Naive thymus-derived CD4-positive, alpha-beta T cell (primary cell): ENCODE measurements around the gene GNG7. TPM values are rescaled to one million over a fixed set of nuclear protein-coding genes. Genes with fewer than 3 reads are reported as not detected.
"Not testable (repeated sequence)": the region's sequence is repeated elsewhere in the genome, so short reads cannot be mapped to it uniquely, and the experiment has no call there.

Experiments used
- ATAC-seq: fragments of 150-1000 bp; cut with Tn5 transposase; 2 replicates; pipeline ENCODE4 v1.10.0; 2021; ENCODE audit warnings: mild to moderate bottlenecking, moderate library complexity
- CTCF ChIA-PET: fragments of 350-600 bp; sonication (Branson Sonifier 250); formaldehyde crosslinking; loops from one replicate; lab custom pipeline; 2021; ENCODE audit warnings: antibody characterized with exemption; lab: Charles Lee
- POLR2A ChIA-PET: fragments of 350-600 bp; sonication (Branson Sonifier 250); formaldehyde crosslinking; loops from one replicate; lab custom pipeline; 2021; ENCODE audit warnings: antibody characterized with exemption, inconsistent platforms; lab: Charles Lee
- DNase-seq, 9 donors: peaks; one replicate each; pipeline versions ENCODE4 v3.0.0 to v3.0.0-alpha.2; 2020 to 2022; ENCODE audit warnings: mixed read lengths in 1 of 9
- H3K27ac ChIP-seq: one replicate; pipeline ENCODE4 v1.7.0; 2013; ENCODE audit warnings: mild to moderate bottlenecking, low read depth, low read length, moderate library complexity
- H3K27me3 ChIP-seq, 2 donors: one replicate each; pipeline ENCODE4 v1.7.0; 2013; ENCODE audit warnings: low read length in 2 of 2, mild to moderate bottlenecking in 2 of 2, moderate library complexity in 2 of 2; ENCODE audit not compliant: control insufficient read depth in 2 of 2, insufficient read depth in 2 of 2
- H3K36me3 ChIP-seq, 3 experiments: 1 replicate in 2 of 3; 2 replicates in 1 of 3; pipeline ENCODE4 v1.7.0; 2013; ENCODE audit warnings: low read length in 3 of 3, mild to moderate bottlenecking in 3 of 3, moderate library complexity in 1 of 3; ENCODE audit not compliant: insufficient read depth in 3 of 3, control insufficient read depth in 2 of 3
- H3K4me1 ChIP-seq, 2 donors: one replicate each; pipeline ENCODE4 v1.7.0; 2013; ENCODE audit warnings: low read length in 2 of 2, mild to moderate bottlenecking in 2 of 2, moderate library complexity in 1 of 2; ENCODE audit not compliant: control insufficient read depth in 2 of 2, insufficient read depth in 2 of 2
- H3K4me3 ChIP-seq: 2 replicates; pipeline ENCODE4 v1.7.0; 2013; ENCODE audit warnings: mild to moderate bottlenecking, low read length
- H3K9me3 ChIP-seq, 3 experiments: 1 replicate in 2 of 3; 2 replicates in 1 of 3; pipeline ENCODE4 v1.7.0; 2013; ENCODE audit warnings: low read length in 3 of 3; ENCODE audit not compliant: control insufficient read depth in 2 of 3
- H3K27ac Mint-ChIP-seq, 9 donors: one replicate each; pipeline ENCODE4 v1.8.0; 2020 to 2022; ENCODE audit warnings: mixed read lengths in 9 of 9, mild to moderate bottlenecking in 8 of 9, moderate library complexity in 5 of 9, inconsistent platforms in 2 of 9
- H3K27me3 Mint-ChIP-seq, 5 donors: one replicate each; pipeline ENCODE4 v1.8.0; 2021 to 2022; ENCODE audit warnings: mixed read lengths in 5 of 5, mild to moderate bottlenecking in 1 of 5
- H3K36me3 Mint-ChIP-seq, 5 donors: one replicate each; pipeline ENCODE4 v1.8.0; 2020 to 2022; ENCODE audit warnings: mixed read lengths in 5 of 5, mild to moderate bottlenecking in 3 of 5, inconsistent platforms in 1 of 5
- H3K4me1 Mint-ChIP-seq, 7 donors: one replicate each; pipeline ENCODE4 v1.8.0; 2020 to 2022; ENCODE audit warnings: mixed read lengths in 7 of 7, mild to moderate bottlenecking in 3 of 7, inconsistent platforms in 1 of 7
- H3K4me3 Mint-ChIP-seq, 10 donors: one replicate each; pipeline ENCODE4 v1.8.0; 2020 to 2022; ENCODE audit warnings: mild to moderate bottlenecking in 10 of 10, mixed read lengths in 10 of 10, moderate library complexity in 6 of 10, inconsistent platforms in 2 of 10
- H3K9me3 Mint-ChIP-seq, 11 donors: one replicate each; pipeline ENCODE4 v1.8.0; 2020 to 2022; ENCODE audit warnings: mixed read lengths in 11 of 11, mild to moderate bottlenecking in 4 of 11, inconsistent platforms in 1 of 11, moderate library complexity in 1 of 11
- intact Hi-C, 2 donors: fragments of 100-400 bp; cut with micrococcal nuclease; formaldehyde crosslinking; loops; one replicate each; pipeline ENCODE4 v1.15.1; 2023
- polyA plus RNA-seq, 2 donors: library from polyadenylated mRNA; unstranded; fragments of 300-500 nt; fragmentation: Illumina TruSeq; gene quantifications; one replicate each; pipeline ENCODE4 v1.2.3, GENCODE V29; 2021
- total RNA-seq, 6 experiments: library from RNA in 5 of 6; stranded (reverse) in 5 of 6; gene quantifications; 1 replicate in 5 of 6; 2 replicates in 1 of 6; pipeline ENCODE4 v1.2.3 and lab custom pipeline; 2021 to 2026

Gene GNG7
- total and polyA plus RNA-seq, 7 experiments from 2014 or later = 0.31 to 6.8 (median 4.7) TPM

GRCh38 chr19:2625434-2625833, 77.1 kb downstream of the GNG7 start:
- DNase-seq (no peak), ATAC-seq (peak; percentile 34)
- H3K27me3 Mint-ChIP-seq = no peaks in the 10 kb centered on the region
- POLR2A ChIA-PET = no interaction called here
- CTCF ChIA-PET = interaction anchor here (1.0 kb wide), 1 partner anchor 9 kb away, joined by 3 read pairs; no protein-coding TSS in a partner anchor
- no peak overlapping the region for H3K4me3 Mint-ChIP-seq
- peaks cover 0 to 12% (median 0%) of the 10 kb centered on the region in 11 donors for H3K9me3 Mint-ChIP-seq
- H3K27ac Mint-ChIP-seq = peak overlapping the region in 4 of 9 donors; percentile 17 to 80 (median 38)
- peaks cover 26 to 69% (median 51%) of the 10 kb centered on the region in 7 donors for H3K4me1 Mint-ChIP-seq
- Histone ChIP-seq H3K27me3 (no peaks in the 10 kb centered on the region), H3K9me3 (peaks cover 0 to 6% (median 0%) of the 10 kb centered on the region in 3 experiments), H3K36me3 (no peaks in the 10 kb centered on the region), H3K4me3 (no peak overlapping the region), H3K4me1 (peaks cover 28 to 40% of the 10 kb centered on the region in 2 donors), H3K27ac (no peak overlapping the region)
- intact Hi-C loops = no loop called here
- peaks cover 0 to 12% (median 5%) of the 10 kb centered on the region in 5 donors for H3K36me3 Mint-ChIP-seq

- Histone ChIP-seq H3K27ac (no peak overlapping the region), H3K27me3 (no peaks in the 10 kb centered on the region), H3K36me3 (no peaks in the 10 kb centered on the region), H3K4me3 (no peak overlapping the region), H3K4me1 (peaks cover 28 to 39% of the 10 kb centered on the region in 2 donors), H3K9me3 (peaks cover 0 to 6% (median 0%) of the 10 kb centered on the region in 3 experiments)
- ChIA-PET POLR2A (interaction anchor here (1.1 kb wide), 1 partner anchor 149 kb away, joined by 4 read pairs; the partner anchor contains the start of gene GADD45B), CTCF (interaction anchor here (0.7 to 1.2 kb wide), 2 partner anchors 14 to 149 kb away, joined by 3 to 4 read pairs; partner anchors contain the start of gene GADD45B)
- Mint-ChIP-seq H3K9me3 (peaks cover 0 to 10% (median 0%) of the 10 kb centered on the region in 11 donors), H3K4me3 (no peak overlapping the region), H3K4me1 (peaks cover 24 to 69% (median 50%) of the 10 kb centered on the region in 7 donors), H3K27ac (peak overlapping the region in 2 of 9 donors; percentile 39 to 74), H3K36me3 (peaks cover 0 to 10% (median 2%) of the 10 kb centered on the region in 5 donors), H3K27me3 (no peaks in the 10 kb centered on the region)
- no peak for ATAC-seq
- DNase-seq = no peak
- intact Hi-C loops = loop anchor here in 1 of 2 donors (5.0 kb wide), 1 partner anchor 472 kb away; the partner anchor contains the start of gene AP3D1
Measured at GRCh38 chr19:2624537-2625091, 77.9 kb downstream of the GNG7 start.

- H3K9me3 ChIP-seq = peaks cover 0 to 6% (median 0%) of the 10 kb centered on the region in 3 experiments
- peaks cover 0 to 3% (median 0%) of the 10 kb centered on the region in 11 donors for H3K9me3 Mint-ChIP-seq
- H3K27me3 Mint-ChIP-seq = no peaks in the 10 kb centered on the region
- H3K27ac ChIP-seq = no peak overlapping the region
- DNase-seq (no peak), ATAC-seq (no peak)
- peak overlapping the region in 6 of 9 donors; percentile 27 to 85 (median 67) for H3K27ac Mint-ChIP-seq
- peaks cover 23 to 69% (median 50%) of the 10 kb centered on the region in 7 donors for H3K4me1 Mint-ChIP-seq
- H3K4me1 ChIP-seq = peaks cover 30 to 39% of the 10 kb centered on the region in 2 donors
- no peaks in the 10 kb centered on the region for H3K36me3 ChIP-seq
- H3K27me3 ChIP-seq = no peaks in the 10 kb centered on the region
- H3K4me3 ChIP-seq = no peak overlapping the region
- ChIA-PET CTCF (interaction anchor here (0.7 kb wide), 1 partner anchor 148 kb away, joined by 4 read pairs; the partner anchor contains the start of gene GADD45B), POLR2A (no interaction called here)
- peak overlapping the region in 4 of 10 donors; percentile 24 to 45 (median 36) for H3K4me3 Mint-ChIP-seq
- H3K36me3 Mint-ChIP-seq = peaks cover 0 to 8% (median 0%) of the 10 kb centered on the region in 5 donors
- intact Hi-C loops = loop anchor here in 1 of 2 donors (5.0 kb wide), 1 partner anchor 471 kb away; the partner anchor contains the start of gene AP3D1
Measured at GRCh38 chr19:2623798-2624197, 78.7 kb downstream of the GNG7 start.

- H3K27ac ChIP-seq = peak overlapping the region; percentile 31
Measured at GRCh38 chr19:2622371-2622961, 80.0 kb downstream of the GNG7 start.

GRCh38 chr19:2619076-2619475, 83.4 kb downstream of the GNG7 start:
- H3K9me3 ChIP-seq = no peaks in the 10 kb centered on the region
- DNase-seq = no peak
- CTCF ChIA-PET = interaction anchor here (0.6 to 6.9 kb wide), 8 partner anchors 9 to 191 kb away, joined by 3 to 39 read pairs (median 5); partner anchors contain the start of genes GADD45B and TIMM13
- Mint-ChIP-seq H3K4me3 (peak overlapping the region; percentile 71 to 89 (median 82)), H3K4me1 (peaks cover 32 to 70% (median 58%) of the 10 kb centered on the region in 7 donors), H3K27me3 (peaks cover 0 to 3% (median 0%) of the 10 kb centered on the region in 5 donors), H3K27ac (peak overlapping the region; percentile 85 to 97 (median 93)), H3K36me3 (peaks cover 0 to 3% (median 0%) of the 10 kb centered on the region in 5 donors), H3K9me3 (peaks cover 0 to 4% (median 0%) of the 10 kb centered on the region in 11 donors)
- ATAC-seq = no peak
- POLR2A ChIA-PET = interaction anchor here (0.6 to 16.4 kb wide), 9 partner anchors 10 to 175 kb away, joined by 3 to 415 read pairs (median 3); partner anchors contain the start of genes GADD45B and LMNB2
- H3K27ac ChIP-seq = peak overlapping the region; percentile 71
- H3K4me1 ChIP-seq = peaks cover 46 to 56% of the 10 kb centered on the region in 2 donors
- no peaks in the 10 kb centered on the region for H3K27me3 ChIP-seq
- no peaks in the 10 kb centered on the region for H3K36me3 ChIP-seq
- intact Hi-C loops = loop anchor here in 1 of 2 donors (10.0 kb wide), 1 partner anchor 344 kb away; no protein-coding TSS in a partner anchor
- peak overlapping the region; percentile 22 for H3K4me3 ChIP-seq

More at GRCh38 chr19:2622371-2622961, 80.0 kb downstream of the GNG7 start:
- H3K27me3 ChIP-seq, H3K36me3 Mint-ChIP-seq, H3K9me3 Mint-ChIP-seq, H3K9me3 ChIP-seq, H3K36me3 ChIP-seq, H3K27me3 Mint-ChIP-seq, H3K4me3 ChIP-seq, ATAC-seq: not testable (repeated sequence)
- Mint-ChIP-seq H3K4me3 (peak overlapping the region in 6 of 10 donors; percentile 37 to 89 (median 75)), H3K4me1 (peaks cover 30 to 69% (median 57%) of the 10 kb centered on the region in 7 donors), H3K27ac (peak overlapping the region in 8 of 9 donors; percentile 51 to 97 (median 94))
- DNase-seq = peak in 6 of 9 donors; percentile 31 to 72 (median 52)
- POLR2A ChIA-PET = interaction anchor here (0.7 to 16.4 kb wide), 4 partner anchors 23 to 389 kb away, joined by 3 to 415 read pairs (median 5); partner anchors contain the start of gene GADD45B
- H3K4me1 ChIP-seq = peaks cover 43 to 49% of the 10 kb centered on the region in 2 donors
- intact Hi-C loops = loop anchor here in 1 of 2 donors (5.0 kb wide), 1 partner anchor 470 kb away; the partner anchor contains the start of gene AP3D1
- CTCF ChIA-PET = interaction anchor here (3.5 to 6.9 kb wide), 2 partner anchors 7 to 13 kb away, joined by 32 to 39 read pairs; no protein-coding TSS in a partner anchor
